H9 (cell line): Measurements from ENCODE around the gene VOPP1. TPM values are rescaled to one million over a fixed set of nuclear protein-coding genes. Genes with fewer than 3 reads are reported as not detected.
A peak's percentile ranks its signal among the peaks of the same experiment; 100 is the strongest.

ENCODE experiments used
- DNase-seq: peaks from one replicate; pipeline ENCODE4 v3.0.0-alpha.2; 2017
- H2AFZ ChIP-seq: one replicate; pipeline ENCODE4 v1.6.1; 2013; ENCODE audit warnings: mild to moderate bottlenecking, low read length, control low read depth, moderate library complexity
- H2AK5ac ChIP-seq: 2 replicates; pipeline ENCODE4 v1.6.1; 2013; ENCODE audit warnings: low read length, control low read depth, mixed read lengths; ENCODE audit not compliant: insufficient read length
- H2BK120ac ChIP-seq: one replicate; pipeline ENCODE4 v1.6.1; 2013; ENCODE audit warnings: low read depth, mild to moderate bottlenecking, low read length, control low read depth, inconsistent platforms; ENCODE audit not compliant: poor library complexity, severe bottlenecking
- H2BK12ac ChIP-seq: 2 replicates; pipeline ENCODE4 v1.6.1; 2013; ENCODE audit warnings: low read length, control low read depth, mixed read lengths, low read depth; ENCODE audit not compliant: insufficient read length
- H2BK15ac ChIP-seq: 2 replicates; pipeline ENCODE4 v1.6.1; 2013; ENCODE audit warnings: low read depth, low read length, control low read depth
- H2BK20ac ChIP-seq: one replicate; pipeline ENCODE4 v1.6.1; 2013; ENCODE audit warnings: low read depth, mild to moderate bottlenecking, low read length, control low read depth, inconsistent platforms; ENCODE audit not compliant: poor library complexity, severe bottlenecking
- H2BK5ac ChIP-seq: 2 replicates; pipeline ENCODE4 v1.6.1; 2013; ENCODE audit warnings: low read length, control low read depth, mixed read lengths; ENCODE audit not compliant: insufficient read length
- H3K14ac ChIP-seq: 2 replicates; pipeline ENCODE4 v1.6.1; 2013; ENCODE audit warnings: low read length, control low read depth; ENCODE audit not compliant: insufficient read depth
- H3K18ac ChIP-seq: 2 replicates; pipeline ENCODE4 v1.6.1; 2013; ENCODE audit warnings: low read depth, mild to moderate bottlenecking, mixed read lengths, low read length, control low read depth; ENCODE audit not compliant: insufficient read length
- H3K23ac ChIP-seq: 2 replicates; pipeline ENCODE4 v1.6.1; 2013; ENCODE audit warnings: low read length, control low read depth, mixed read lengths, low read depth; ENCODE audit not compliant: insufficient read length
- H3K23me2 ChIP-seq: 2 replicates; pipeline ENCODE4 v1.6.1; 2013; ENCODE audit warnings: low read depth, mild to moderate bottlenecking, mixed read lengths, low read length, control low read depth; ENCODE audit not compliant: insufficient read length, poor library complexity, severe bottlenecking
- H3K27ac ChIP-seq: 2 replicates; pipeline ENCODE4 v1.5.1; 2013; ENCODE audit warnings: low read length, control low read depth, mixed read lengths, low read depth; ENCODE audit not compliant: insufficient read length
- H3K27me3 ChIP-seq: 2 replicates; pipeline ENCODE4 v1.6.1; 2013; ENCODE audit warnings: low read length, control low read depth, inconsistent platforms; ENCODE audit not compliant: insufficient read depth
- H3K4ac ChIP-seq: 2 replicates; pipeline ENCODE4 v1.6.1; 2013; ENCODE audit warnings: low read depth, mild to moderate bottlenecking, control low read depth, inconsistent platforms, low read length, moderate library complexity
- H3K4me1 ChIP-seq: 2 replicates; pipeline ENCODE4 v1.6.1; 2013; ENCODE audit warnings: low read length, control low read depth, inconsistent platforms; ENCODE audit not compliant: insufficient read depth
- H3K4me2 ChIP-seq: 2 replicates; pipeline ENCODE4 v1.6.1; 2013; ENCODE audit warnings: low read length, control low read depth, mixed read lengths; ENCODE audit not compliant: insufficient read length, insufficient read depth
- H3K56ac ChIP-seq: 2 replicates; pipeline ENCODE4 v1.6.1; 2013; ENCODE audit warnings: low read depth, mild to moderate bottlenecking, mixed read lengths, low read length, control low read depth; ENCODE audit not compliant: insufficient read length
- H3K79me1 ChIP-seq: 2 replicates; pipeline ENCODE4 v1.6.1; 2013; ENCODE audit warnings: low read depth, mild to moderate bottlenecking, moderate library complexity, low read length, control low read depth, inconsistent platforms; ENCODE audit not compliant: insufficient read depth, poor library complexity, severe bottlenecking
- H3K79me2 ChIP-seq: 2 replicates; pipeline ENCODE4 v1.6.1; 2013; ENCODE audit warnings: low read length, control low read depth, inconsistent platforms; ENCODE audit not compliant: insufficient read depth
- H3K9ac ChIP-seq: 2 replicates; pipeline ENCODE4 v1.6.1; 2013; ENCODE audit warnings: low read length, control low read depth, mixed read lengths; ENCODE audit not compliant: insufficient read length; ENCODE audit errors: extremely low read depth
- H3K9me3 ChIP-seq: one replicate; pipeline ENCODE4 v1.6.1; 2013; ENCODE audit warnings: low read depth, low read length, inconsistent platforms; ENCODE audit not compliant: control insufficient read depth
- H3T11ph ChIP-seq: one replicate; pipeline ENCODE4 v1.6.1; 2013; ENCODE audit warnings: mild to moderate bottlenecking, low read length, control low read depth, inconsistent platforms
- H4K20me1 ChIP-seq: one replicate; pipeline ENCODE4 v1.6.1; 2013; ENCODE audit not compliant: control insufficient read depth, insufficient read length, insufficient read depth
- H4K5ac ChIP-seq: 2 replicates; pipeline ENCODE4 v1.6.1; 2013; ENCODE audit warnings: low read depth, mild to moderate bottlenecking, mixed read lengths, low read length, control low read depth; ENCODE audit not compliant: insufficient read length
- H4K8ac ChIP-seq: replicated peaks from 2 replicates; pipeline ENCODE4 v1.6.1; 2013; ENCODE audit warnings: low read length, control low read depth, mixed read lengths, low read depth; ENCODE audit not compliant: insufficient read length
- H4K91ac ChIP-seq: 2 replicates; pipeline ENCODE4 v1.6.1; 2013; ENCODE audit warnings: low read depth, mild to moderate bottlenecking, moderate library complexity, mixed read lengths, low read length, control low read depth; ENCODE audit not compliant: insufficient read length
- H3K27ac Mint-ChIP-seq, 3 experiments: 2 replicates in 2 of 3; 3 replicates in 1 of 3; pipeline ENCODE4 v1.8.0; 2020 to 2021; ENCODE audit warnings: mixed read lengths in 3 of 3, mild to moderate bottlenecking in 1 of 3, moderate library complexity in 1 of 3
- H3K27me3 Mint-ChIP-seq: 2 replicates; pipeline ENCODE4 v1.8.0; 2021; ENCODE audit warnings: low read depth, mild to moderate bottlenecking, moderate library complexity, mixed read lengths
- H3K36me3 Mint-ChIP-seq, 3 experiments: 2 replicates in 2 of 3; 3 replicates in 1 of 3; pipeline ENCODE4 v1.8.0; 2020 to 2021; ENCODE audit warnings: low read depth in 3 of 3, mixed read lengths in 3 of 3; ENCODE audit not compliant: insufficient read depth in 1 of 3
- H3K4me1 Mint-ChIP-seq, 2 experiments: 2 replicates each; pipeline ENCODE4 v1.8.0; 2020; ENCODE audit warnings: mixed read lengths in 2 of 2
- H3K4me3 Mint-ChIP-seq, 2 experiments: 2 replicates in 1 of 2; 3 replicates in 1 of 2; pipeline ENCODE4 v1.8.0; 2020 to 2021; ENCODE audit warnings: mild to moderate bottlenecking in 2 of 2, mixed read lengths in 2 of 2, moderate library complexity in 1 of 2
- H3K9me3 Mint-ChIP-seq, 2 experiments: 2 replicates in 1 of 2; 3 replicates in 1 of 2; pipeline ENCODE4 v1.8.0; 2020; ENCODE audit warnings: mild to moderate bottlenecking in 2 of 2, mixed read lengths in 2 of 2, moderate library complexity in 1 of 2
- WGBS: extraction: QIAGEN DNeasy Blood & Tissue Kit; methylation state at CpG from one replicate; pipeline ENCODE4 v1.1.7; 2013; ENCODE audit warnings: missing lambda C conversion rate, low lambda C conversion rate, mixed read lengths; ENCODE audit not compliant: insufficient read length; ENCODE audit errors: extremely low coverage; 5-methylcytosine and 5-hydroxymethylcytosine counted together
- total RNA-seq: library from RNA; stranded (reverse); gene quantifications from 2 replicates; pipeline ENCODE4 v1.2.1, GENCODE V29; 2021
- TF ChIP-seq, protein P1 (sequence below): fragments of 200-600 bp; sonication (generic); conservative IDR thresholded peaks from 3 replicates; pipeline ENCODE4 v1.8.0; 2021; ENCODE audit warnings: antibody characterized with exemption, mild to moderate bottlenecking

The VOPP1 gene
- total RNA-seq, 1 experiment from 2014 or later: 55.7 TPM

DNA sequence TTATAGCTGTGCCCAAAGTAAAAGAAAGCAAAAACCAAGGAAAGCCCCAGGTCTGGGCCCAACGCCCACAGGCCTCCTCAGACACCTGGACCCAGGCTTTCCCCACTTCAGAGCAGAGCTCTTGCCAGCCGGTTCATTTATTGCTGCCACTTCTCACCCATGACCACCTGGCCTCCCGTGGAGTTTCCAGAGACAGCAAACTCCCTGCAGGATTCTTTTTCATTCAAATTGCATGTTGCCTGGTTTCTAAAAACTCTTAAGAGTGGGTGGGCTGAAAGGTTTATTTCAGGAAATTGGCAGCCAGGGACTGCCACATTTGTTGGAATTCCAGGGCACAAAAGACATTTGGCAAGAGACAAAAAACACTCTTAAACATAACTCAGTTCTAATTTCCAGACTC lies 4.7 kb downstream of the VOPP1 start:
- Mint-ChIP-seq H3K27ac (peak overlapping the region; percentile 6 to 84 (median 13); a peak in 6 of 7 replicates), H3K4me1 (peaks cover 69 to 72% of the 10 kb centered on the region in 2 experiments), H3K36me3 (peaks cover 0 to 2% (median 0%) of the 10 kb centered on the region in 3 experiments; a peak in 1 of 7 replicates), H3K9me3 (no peaks in the 10 kb centered on the region), H3K27me3 (no peaks in the 10 kb centered on the region), H3K4me3 (peak overlapping the region in 1 of 2 experiments; percentile 63; a peak in 3 of 5 replicates)
- H3K27ac ChIP-seq: no peak overlapping the region
- H3T11ph ChIP-seq: no peak overlapping the region
- H3K9ac ChIP-seq: no peak overlapping the region
- H2BK15ac ChIP-seq: no peak overlapping the region
- DNase-seq: no peak
- H2AK5ac ChIP-seq: no peak overlapping the region
- H3K23ac ChIP-seq: no peak overlapping the region
- no peak overlapping the region for H2AFZ ChIP-seq
- H3K27me3 ChIP-seq: no peaks in the 10 kb centered on the region
- no peak overlapping the region for H2BK5ac ChIP-seq
- no peak overlapping the region for H2BK12ac ChIP-seq
- H4K8ac ChIP-seq: no peak overlapping the region
- no peak overlapping the region for H3K56ac ChIP-seq
- H3K79me1 ChIP-seq: peaks cover 3% of the 10 kb centered on the region
- no peak overlapping the region for H3K14ac ChIP-seq
- TF ChIP-seq, protein P1, sequence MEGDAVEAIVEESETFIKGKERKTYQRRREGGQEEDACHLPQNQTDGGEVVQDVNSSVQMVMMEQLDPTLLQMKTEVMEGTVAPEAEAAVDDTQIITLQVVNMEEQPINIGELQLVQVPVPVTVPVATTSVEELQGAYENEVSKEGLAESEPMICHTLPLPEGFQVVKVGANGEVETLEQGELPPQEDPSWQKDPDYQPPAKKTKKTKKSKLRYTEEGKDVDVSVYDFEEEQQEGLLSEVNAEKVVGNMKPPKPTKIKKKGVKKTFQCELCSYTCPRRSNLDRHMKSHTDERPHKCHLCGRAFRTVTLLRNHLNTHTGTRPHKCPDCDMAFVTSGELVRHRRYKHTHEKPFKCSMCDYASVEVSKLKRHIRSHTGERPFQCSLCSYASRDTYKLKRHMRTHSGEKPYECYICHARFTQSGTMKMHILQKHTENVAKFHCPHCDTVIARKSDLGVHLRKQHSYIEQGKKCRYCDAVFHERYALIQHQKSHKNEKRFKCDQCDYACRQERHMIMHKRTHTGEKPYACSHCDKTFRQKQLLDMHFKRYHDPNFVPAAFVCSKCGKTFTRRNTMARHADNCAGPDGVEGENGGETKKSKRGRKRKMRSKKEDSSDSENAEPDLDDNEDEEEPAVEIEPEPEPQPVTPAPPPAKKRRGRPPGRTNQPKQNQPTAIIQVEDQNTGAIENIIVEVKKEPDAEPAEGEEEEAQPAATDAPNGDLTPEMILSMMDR: no peak
- no peak overlapping the region for H2BK20ac ChIP-seq
- no peak overlapping the region for H3K4ac ChIP-seq
- peaks cover 23% of the 10 kb centered on the region; the same call in 1 of the 2 replicates for H3K79me2 ChIP-seq
- H4K91ac ChIP-seq: no peak overlapping the region
- WGBS: no CpG with 5 or more reads among the region's 3 CpGs
- no peaks in the 10 kb centered on the region for H4K20me1 ChIP-seq
- H3K4me1 ChIP-seq: peaks cover 10% of the 10 kb centered on the region; the same call in 1 of the 2 replicates
- no peak overlapping the region for H2BK120ac ChIP-seq
- H3K4me2 ChIP-seq: no peak overlapping the region
- no peak overlapping the region for H4K5ac ChIP-seq
- no peak overlapping the region for H3K18ac ChIP-seq
- H3K9me3 ChIP-seq: no peaks in the 10 kb centered on the region
- H3K23me2 ChIP-seq: peaks cover under 1% of the 10 kb centered on the region
